H7 (cell line): ENCODE data around the gene MARK3. TPM values are rescaled to one million over a fixed set of nuclear protein-coding genes. Genes with fewer than 3 reads are reported as not detected.

Experiments used
- DNase-seq: peaks from one replicate; pipeline ENCODE4 v3.0.0; 2012
- H3K27me3 ChIP-seq: 2 replicates; pipeline ENCODE4 v1.6.0; 2011; ENCODE audit warnings: mild to moderate bottlenecking, low read length; ENCODE audit not compliant: control insufficient read depth, insufficient read depth
- H3K36me3 ChIP-seq: replicated peaks from 2 replicates; pipeline ENCODE4 v1.5.1; 2011; ENCODE audit warnings: low read length; ENCODE audit not compliant: control insufficient read depth, insufficient read depth
- H3K4me3 ChIP-seq: 2 replicates; pipeline ENCODE4 v1.5.1; 2011; ENCODE audit warnings: low read depth, mild to moderate bottlenecking, control low read depth, low read length, moderate library complexity; ENCODE audit not compliant: insufficient read depth
- total RNA-seq: library from RNA; depleted of rRNA; stranded (reverse); fragments of >200 nt; shearing (Covaris generic); gene quantifications from 2 replicates; pipeline ENCODE4 v1.2.3, GENCODE V29; 2014

The MARK3 gene
- total RNA-seq, 1 experiment from 2014 or later = 66.0 TPM

- Histone ChIP-seq H3K36me3 (no peaks in the 10 kb centered on the region), H3K27me3 (no peaks in the 10 kb centered on the region)
- DNase-seq = no peak
Measured at GRCh38 chr14:103428723-103429556, 43.7 kb downstream of the MARK3 start.

GRCh38 chr14:103430358-103430757 is 45.1 kb downstream of the MARK3 start:
- no peaks in the 10 kb centered on the region for H3K27me3 ChIP-seq
- no peak for DNase-seq
- H3K36me3 ChIP-seq = no peaks in the 10 kb centered on the region
- H3K4me3 ChIP-seq = no peak overlapping the region

More at GRCh38 chr14:103428723-103429556, 43.7 kb downstream of the MARK3 start:
- H3K4me3 ChIP-seq = no peak overlapping the region

DNA sequence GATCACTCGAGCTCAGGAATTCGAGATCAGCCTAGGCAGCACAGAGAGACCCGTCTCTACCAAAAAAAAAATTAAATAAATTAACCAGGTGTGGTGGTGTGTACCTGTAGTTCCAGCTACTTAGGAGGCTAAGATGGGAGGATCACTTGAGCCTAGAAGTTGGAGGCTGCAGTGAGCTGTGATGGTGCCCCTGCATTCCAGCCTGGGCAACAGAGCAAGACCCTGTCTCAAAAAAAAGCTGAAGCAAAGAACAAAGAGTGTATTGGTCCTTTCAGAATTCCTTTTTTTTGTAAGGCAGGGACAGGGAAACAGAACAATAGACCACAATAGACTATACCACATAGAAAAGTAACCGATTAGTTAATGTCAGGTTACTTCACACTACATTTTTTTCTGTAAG is 47.4 kb downstream of the MARK3 start:
- no peaks in the 10 kb centered on the region for H3K27me3 ChIP-seq
- DNase-seq = no peak
- no peaks in the 10 kb centered on the region for H3K36me3 ChIP-seq
- no peak overlapping the region for H3K4me3 ChIP-seq

DNA sequence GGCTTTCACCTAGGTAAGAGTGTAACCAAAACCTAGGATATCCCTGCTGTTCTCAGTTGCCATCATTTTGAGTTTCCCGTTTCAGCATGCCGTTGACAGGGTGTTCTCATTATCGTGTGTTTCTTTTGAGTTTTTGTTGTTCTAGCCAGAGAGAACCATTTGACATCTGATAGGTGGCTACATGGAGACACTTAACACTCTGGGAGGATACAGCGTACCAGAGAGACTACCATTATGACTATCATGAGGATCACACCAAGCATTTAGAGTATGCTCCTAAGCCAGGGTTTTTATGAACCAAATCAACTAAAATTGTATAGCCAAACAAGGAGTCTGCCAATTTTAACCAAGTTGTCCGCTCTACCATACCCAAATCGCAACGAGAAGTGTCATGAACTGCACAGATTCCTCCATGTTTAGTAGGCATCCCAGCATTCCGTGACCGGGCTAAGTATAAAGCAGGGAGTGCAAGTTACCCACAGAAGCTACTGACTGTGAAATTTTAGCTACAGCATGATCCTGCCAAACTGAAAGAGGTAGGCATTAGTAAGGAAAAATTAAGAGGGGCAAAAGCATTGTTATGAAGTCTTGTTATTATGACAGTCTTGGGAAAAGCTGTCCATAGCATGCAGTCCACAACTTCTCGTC is 48.8 kb downstream of the MARK3 start:
- Histone ChIP-seq H3K36me3 (no peaks in the 10 kb centered on the region; the same call in 1 of the 2 replicates), H3K4me3 (no peak overlapping the region), H3K27me3 (no peaks in the 10 kb centered on the region)
- DNase-seq = no peak

GRCh38 chr14:103434868-103435442 is 49.7 kb downstream of the MARK3 start:
- DNase-seq = no peak
- Histone ChIP-seq H3K27me3 (no peaks in the 10 kb centered on the region), H3K36me3 (no peaks in the 10 kb centered on the region; the same call in 1 of the 2 replicates)

DNA sequence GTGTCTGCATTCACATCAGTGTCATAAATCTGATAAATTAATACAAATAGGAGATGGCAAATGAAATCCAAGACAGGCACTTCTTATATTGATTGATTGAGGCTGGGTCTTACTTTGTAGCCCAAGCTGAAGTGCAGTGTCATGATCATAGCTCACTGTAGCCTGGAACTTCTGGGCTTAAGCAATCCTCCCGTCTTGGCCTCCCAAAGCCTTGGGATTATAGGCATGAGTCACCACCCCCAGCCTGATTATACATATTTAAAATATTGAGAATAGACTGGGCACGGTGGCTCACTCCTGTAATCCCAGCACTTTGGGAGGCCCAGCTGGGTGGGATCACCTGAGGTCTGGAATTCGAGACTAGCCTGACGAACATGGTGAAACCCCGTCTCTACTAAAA is 51.3 kb downstream of the MARK3 start:
- Histone ChIP-seq H3K27me3 (no peaks in the 10 kb centered on the region), H3K4me3 (no peak overlapping the region), H3K36me3 (peaks cover 1% of the 10 kb centered on the region; the same call in 1 of the 2 replicates)
- no peak for DNase-seq

More at GRCh38 chr14:103434868-103435442, 49.7 kb downstream of the MARK3 start:
- H3K4me3 ChIP-seq = no peak overlapping the region

GRCh38 chr14:103442288-103442687 is 57.1 kb downstream of the MARK3 start:
- H3K27me3 ChIP-seq = no peaks in the 10 kb centered on the region
- DNase-seq = no peak
- H3K4me3 ChIP-seq = no peak overlapping the region
- peaks cover 2% of the 10 kb centered on the region; the same call in 1 of the 2 replicates for H3K36me3 ChIP-seq

DNA sequence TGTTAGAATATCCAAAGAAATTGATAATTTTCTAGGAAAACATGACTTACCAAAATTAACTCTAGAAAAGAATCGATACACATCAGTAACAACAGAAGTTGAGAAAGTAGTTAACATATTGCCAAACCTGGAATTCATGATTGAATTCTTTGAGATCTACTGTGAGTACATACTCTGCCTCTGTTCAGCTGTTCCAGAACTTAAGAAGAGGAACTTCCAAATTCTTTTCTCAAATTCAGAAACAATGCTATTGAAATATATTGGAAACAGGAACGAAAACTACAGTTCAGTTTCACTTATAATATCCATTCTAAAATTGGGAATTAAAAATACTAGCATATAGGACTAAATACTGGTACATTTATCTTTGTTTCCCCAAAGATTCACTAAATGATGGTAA is 57.9 kb downstream of the MARK3 start:
- Histone ChIP-seq H3K27me3 (no peaks in the 10 kb centered on the region), H3K36me3 (peaks cover 2% of the 10 kb centered on the region; the same call in 1 of the 2 replicates), H3K4me3 (no peak overlapping the region)
- DNase-seq = no peak

DNA sequence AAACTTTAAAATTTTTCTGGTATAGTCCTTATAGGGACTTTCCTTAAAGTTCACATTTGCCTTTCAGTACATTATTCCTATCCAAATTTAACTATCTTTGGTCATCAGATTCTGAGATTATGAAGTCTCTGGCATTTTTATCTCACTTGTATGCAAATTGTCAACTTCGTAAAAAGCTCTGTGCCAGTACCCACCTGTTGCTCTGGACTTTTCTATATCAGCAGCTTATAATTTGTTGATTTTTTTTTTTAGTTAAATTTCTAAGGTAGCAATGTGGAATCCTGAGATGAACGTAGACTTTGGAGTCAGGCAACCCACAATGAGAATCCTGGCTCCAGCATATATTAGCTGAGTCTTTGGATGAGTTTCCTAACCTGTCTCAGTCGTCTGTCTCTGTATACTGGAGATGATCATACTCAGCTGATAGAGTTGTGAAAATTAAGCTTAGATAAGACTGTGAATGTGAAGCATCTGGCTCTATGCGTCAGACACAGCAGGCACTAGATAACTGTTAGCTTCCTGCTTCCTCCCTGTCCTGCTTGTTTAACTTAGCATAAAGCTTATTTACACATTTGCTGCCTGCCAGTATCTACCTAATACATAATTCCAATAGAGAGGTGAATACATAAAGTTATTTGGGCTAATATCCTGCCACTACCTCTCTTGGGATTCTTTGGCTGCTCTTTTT is 59.8 kb downstream of the MARK3 start:
- Histone ChIP-seq H3K36me3 (0 out of 2 replicates have a peak, but pooled peaks cover 2% of the 10 kb centered on the region), H3K27me3 (no peaks in the 10 kb centered on the region), H3K4me3 (no peak overlapping the region)
- DNase-seq = no peak

DNA sequence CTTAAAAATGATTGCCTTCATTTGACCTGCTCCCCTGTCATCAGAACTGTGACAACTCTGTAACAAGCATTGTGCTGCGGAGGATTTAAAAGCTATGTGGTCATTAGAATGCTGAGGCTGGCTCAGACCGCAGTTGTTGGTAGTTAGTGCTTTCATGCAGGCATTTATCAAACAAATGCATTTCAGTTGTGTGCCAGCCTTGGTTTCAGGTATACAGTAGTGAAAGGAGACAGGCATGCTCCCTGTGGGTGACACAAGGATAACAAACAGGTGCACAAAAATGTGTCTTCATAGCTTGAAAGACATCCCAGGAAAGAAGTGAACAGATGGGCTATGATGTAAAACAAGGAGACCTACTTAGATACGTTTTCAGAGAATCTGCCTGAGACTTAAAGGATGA is 60.6 kb downstream of the MARK3 start:
- no peak overlapping the region for H3K4me3 ChIP-seq
- H3K27me3 ChIP-seq = no peaks in the 10 kb centered on the region
- DNase-seq = no peak
- H3K36me3 ChIP-seq = 0 out of 2 replicates have a peak, but pooled peaks cover 2% of the 10 kb centered on the region

- H3K27me3 ChIP-seq = no peaks in the 10 kb centered on the region
- no peaks in the 10 kb centered on the region for H3K36me3 ChIP-seq
- H3K4me3 ChIP-seq = no peak overlapping the region
- DNase-seq = no peak
Measured at GRCh38 chr14:103448097-103448496, 62.9 kb downstream of the MARK3 start.

DNA sequence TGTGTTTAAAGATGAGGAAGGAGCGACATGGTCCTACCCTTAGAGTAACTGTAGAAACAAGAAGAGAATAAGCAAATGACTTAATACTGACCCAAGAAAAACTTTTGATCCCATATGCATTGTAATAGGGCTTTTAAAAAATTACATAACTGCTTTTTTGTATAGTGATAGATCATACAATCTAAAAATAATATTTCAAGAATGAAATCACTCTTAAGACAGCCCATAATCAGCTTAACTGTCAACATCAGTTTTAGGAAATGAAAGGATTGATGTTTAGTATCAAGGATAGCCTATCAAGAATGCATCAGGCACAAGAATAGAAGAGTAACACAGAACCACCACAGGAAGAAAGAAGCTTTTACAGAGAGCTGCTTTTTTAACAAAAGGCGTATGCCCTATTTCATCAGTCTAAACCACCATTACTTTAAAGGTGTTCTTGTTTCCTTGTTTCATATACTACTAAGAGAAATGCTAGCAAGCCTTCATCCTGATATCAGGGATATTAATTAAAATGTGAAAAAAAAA is 64.5 kb downstream of the MARK3 start:
- Histone ChIP-seq H3K4me3 (no peak overlapping the region), H3K36me3 (no peaks in the 10 kb centered on the region), H3K27me3 (no peaks in the 10 kb centered on the region)
- no peak for DNase-seq

DNA sequence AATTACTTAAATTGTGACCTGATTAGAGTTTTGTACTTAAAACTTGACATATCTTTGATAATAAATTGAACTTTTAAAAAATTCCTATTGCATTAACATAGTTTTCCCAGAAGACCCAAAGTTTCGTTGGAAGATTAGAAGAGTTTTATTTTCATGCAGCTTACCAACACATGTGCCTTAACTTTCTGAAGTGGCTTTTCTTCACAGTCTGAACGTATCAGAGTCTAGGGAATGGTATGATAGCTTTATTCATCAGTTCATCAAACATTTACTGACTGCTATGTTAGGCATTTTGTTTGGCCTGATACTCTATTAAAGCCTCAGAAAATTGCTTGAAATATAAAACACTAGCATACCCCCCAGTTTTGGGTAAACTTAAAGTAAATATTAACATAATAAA is 65.2 kb downstream of the MARK3 start:
- Histone ChIP-seq H3K27me3 (no peaks in the 10 kb centered on the region), H3K36me3 (no peaks in the 10 kb centered on the region), H3K4me3 (no peak overlapping the region)
- DNase-seq = no peak

DNA sequence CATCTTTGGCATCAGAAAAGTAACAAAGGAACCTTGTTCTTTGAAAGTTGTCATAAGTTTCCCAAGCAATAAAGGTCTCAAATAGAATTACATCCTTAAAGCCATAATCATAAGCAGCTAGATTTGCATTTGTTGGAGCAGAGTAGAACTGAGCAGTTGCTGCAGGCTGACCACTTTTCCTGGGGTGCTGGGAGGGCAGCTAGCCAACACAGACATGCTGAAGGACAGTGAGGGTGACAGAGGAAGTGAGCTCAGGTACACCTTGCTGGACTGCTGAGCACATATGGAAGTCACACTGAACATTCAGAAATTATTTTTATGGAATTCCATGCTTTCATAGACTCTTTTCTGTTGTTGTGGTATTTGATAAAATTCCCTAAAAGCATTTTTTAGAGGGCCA is 66.2 kb downstream of the MARK3 start:
- Histone ChIP-seq H3K27me3 (no peaks in the 10 kb centered on the region), H3K4me3 (no peak overlapping the region), H3K36me3 (no peaks in the 10 kb centered on the region)
- no peak for DNase-seq
